Measurements from ENCODE around the gene MMP12. TPM values are rescaled to one million over a fixed set of nuclear protein-coding genes. Genes with fewer than 3 reads are reported as not detected.

The MMP12 gene
- total RNA-seq, 2 experiments from 2014 or later: not detected

- Histone ChIP-seq H4K20me1 (ENCODE audit: insufficient read depth, low read length) (no peaks in the 10 kb centered on the region), H2AFZ (ENCODE audit: low read length) (no peak overlapping the region), H3K27ac (ENCODE audit: low read depth, low read length, poor library complexity, severe bottlenecking) (no peak overlapping the region), H3K9me2 (ENCODE audit: insufficient read depth, low read length) (no peaks in the 10 kb centered on the region), H3K79me2 (ENCODE audit: insufficient read depth, low read depth, low read length) (no peaks in the 10 kb centered on the region), H3K4me2 (ENCODE audit: low read length) (no peak overlapping the region), H3K4me3 (ENCODE audit: low read depth, low read length, poor library complexity, severe bottlenecking) (no peak overlapping the region), H3K9me3 (ENCODE audit: low read length) (no peaks in the 10 kb centered on the region), H3K36me3 (ENCODE audit: insufficient read depth, low read length) (no peaks in the 10 kb centered on the region), H3K4me1 (ENCODE audit: insufficient read depth, low read length, poor library complexity, severe bottlenecking) (no peaks in the 10 kb centered on the region)
- ChIA-PET POLR2A (no interaction called here), CTCF (ENCODE audit: unreplicated experiment) (no interaction called here)
- no TSS peak for BruUV-seq (replicated peaks)
- intact Hi-C loops (cut with micrococcal nuclease; ENCODE audit: unreplicated experiment): no loop called here
- DNase-seq (ENCODE audit: low spot score): no peak
- TF ChIP-seq CTCF (conservative IDR thresholded peaks at IDR 0.05; ENCODE audit: low read length): no peak
- no peak for TF ChIP-seq EZH2phosphoT487 (IDR thresholded peaks at IDR 0.05; ENCODE audit: borderline replicate concordance, low read depth, low read length)
Measured at GRCh38 chr11:102853055-102853454, 21.7 kb downstream of the MMP12 start.

GRCh38 chr11:102850973-102851745 is 23.6 kb downstream of the MMP12 start:
- Histone ChIP-seq H3K27ac (ENCODE audit: low read depth, low read length, poor library complexity, severe bottlenecking) (no peak overlapping the region), H3K4me2 (ENCODE audit: low read length) (no peak overlapping the region), H3K4me1 (ENCODE audit: insufficient read depth, low read length, poor library complexity, severe bottlenecking) (no peaks in the 10 kb centered on the region), H3K4me3 (ENCODE audit: low read depth, low read length, poor library complexity, severe bottlenecking) (no peak overlapping the region), H2AFZ (ENCODE audit: low read length) (no peak overlapping the region), H3K9me3 (ENCODE audit: low read length) (no peaks in the 10 kb centered on the region), H3K79me2 (ENCODE audit: insufficient read depth, low read depth, low read length) (no peaks in the 10 kb centered on the region), H4K20me1 (ENCODE audit: insufficient read depth, low read length) (no peaks in the 10 kb centered on the region), H3K9me2 (ENCODE audit: insufficient read depth, low read length) (no peaks in the 10 kb centered on the region), H3K36me3 (ENCODE audit: insufficient read depth, low read length) (no peaks in the 10 kb centered on the region)
- CTCF ChIA-PET (ENCODE audit: unreplicated experiment): no interaction called here
- TF ChIP-seq EZH2phosphoT487 (IDR thresholded peaks at IDR 0.05; ENCODE audit: borderline replicate concordance, low read depth, low read length) (no peak), CTCF (conservative IDR thresholded peaks at IDR 0.05; ENCODE audit: low read length) (no peak)
- no peak for DNase-seq (ENCODE audit: low spot score)
- POLR2A ChIA-PET: interaction anchor here (0.7 kb wide), 1 partner anchor 1595 kb away, joined by 3 read pairs; no protein-coding TSS in a partner anchor
- intact Hi-C loops (cut with micrococcal nuclease; ENCODE audit: unreplicated experiment): no loop called here
- no TSS peak for BruUV-seq (replicated peaks)

- DNase-seq (ENCODE audit: low spot score): no peak
- H3K79me2 ChIP-seq (ENCODE audit: insufficient read depth, low read depth, low read length): no peaks in the 10 kb centered on the region
- no peak overlapping the region for H2AFZ ChIP-seq (ENCODE audit: low read length)
- TF ChIP-seq EZH2phosphoT487 (IDR thresholded peaks at IDR 0.05; ENCODE audit: borderline replicate concordance, low read depth, low read length) (no peak), CTCF (conservative IDR thresholded peaks at IDR 0.05; ENCODE audit: low read length) (no peak)
- no peaks in the 10 kb centered on the region for H4K20me1 ChIP-seq (ENCODE audit: insufficient read depth, low read length)
- H3K4me3 ChIP-seq (ENCODE audit: low read depth, low read length, poor library complexity, severe bottlenecking): no peak overlapping the region
- ChIA-PET POLR2A (no interaction called here), CTCF (ENCODE audit: unreplicated experiment) (no interaction called here)
- intact Hi-C loops (cut with micrococcal nuclease; ENCODE audit: unreplicated experiment): no loop called here
- no peak overlapping the region for H3K4me2 ChIP-seq (ENCODE audit: low read length)
- no peaks in the 10 kb centered on the region for H3K9me2 ChIP-seq (ENCODE audit: insufficient read depth, low read length)
- H3K27ac ChIP-seq (ENCODE audit: low read depth, low read length, poor library complexity, severe bottlenecking): no peak overlapping the region
- H3K4me1 ChIP-seq (ENCODE audit: insufficient read depth, low read length, poor library complexity, severe bottlenecking): no peaks in the 10 kb centered on the region
- no peaks in the 10 kb centered on the region for H3K9me3 ChIP-seq (ENCODE audit: low read length)
- no peaks in the 10 kb centered on the region for H3K36me3 ChIP-seq (ENCODE audit: insufficient read depth, low read length)
- BruUV-seq (replicated peaks): no TSS peak
Measured at GRCh38 chr11:102849311-102849710, 25.5 kb downstream of the MMP12 start.
